ENCODE measurements around the gene GTSE1. TPM values are rescaled to one million over a fixed set of nuclear protein-coding genes. Genes with fewer than 3 reads are reported as not detected.

Gene GTSE1
- total RNA-seq, 3 donors from 2014 or later: 0.29 to 0.48 TPM; not detected in 1

DNA sequence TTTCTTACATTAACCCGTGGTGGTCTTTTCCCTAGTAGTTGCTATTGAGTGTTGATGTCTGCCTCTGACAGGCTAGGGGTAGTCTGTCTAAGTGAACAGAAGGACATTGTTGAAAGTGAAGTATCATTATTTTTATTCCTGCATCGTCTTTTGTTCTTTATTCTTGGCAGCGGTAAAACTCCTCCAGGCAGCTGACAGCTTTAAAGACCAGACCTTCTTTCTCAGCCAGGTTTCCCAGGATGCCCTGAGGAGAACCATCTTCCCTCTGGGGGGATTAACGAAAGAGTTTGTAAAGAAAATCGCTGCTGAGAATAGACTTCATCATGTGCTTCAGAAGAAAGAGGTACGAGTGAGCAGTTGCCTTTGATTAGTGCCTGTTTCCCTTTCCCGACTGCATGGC, 53.5 kb downstream of the GTSE1 start:
- H3K27ac ChIP-seq: no peak overlapping the region
- H3K27me3 ChIP-seq: no peaks in the 10 kb centered on the region
- H3K36me3 ChIP-seq: peaks cover 26% of the 10 kb centered on the region
- no peak overlapping the region for H3K4me3 ChIP-seq
- intact Hi-C loops (cut with DNase I; ENCODE audit: low total_unique reads): loop anchor here (10.0 kb wide), 1 partner anchor 185 kb away; the partner anchor contains the start of gene CELSR1
- TF ChIP-seq POLR2AphosphoS5 (IDR thresholded peaks at IDR 0.05) (no peak), POLR2A (IDR thresholded peaks at IDR 0.05) (no peak)
- TF ChIP-seq, protein P1, sequence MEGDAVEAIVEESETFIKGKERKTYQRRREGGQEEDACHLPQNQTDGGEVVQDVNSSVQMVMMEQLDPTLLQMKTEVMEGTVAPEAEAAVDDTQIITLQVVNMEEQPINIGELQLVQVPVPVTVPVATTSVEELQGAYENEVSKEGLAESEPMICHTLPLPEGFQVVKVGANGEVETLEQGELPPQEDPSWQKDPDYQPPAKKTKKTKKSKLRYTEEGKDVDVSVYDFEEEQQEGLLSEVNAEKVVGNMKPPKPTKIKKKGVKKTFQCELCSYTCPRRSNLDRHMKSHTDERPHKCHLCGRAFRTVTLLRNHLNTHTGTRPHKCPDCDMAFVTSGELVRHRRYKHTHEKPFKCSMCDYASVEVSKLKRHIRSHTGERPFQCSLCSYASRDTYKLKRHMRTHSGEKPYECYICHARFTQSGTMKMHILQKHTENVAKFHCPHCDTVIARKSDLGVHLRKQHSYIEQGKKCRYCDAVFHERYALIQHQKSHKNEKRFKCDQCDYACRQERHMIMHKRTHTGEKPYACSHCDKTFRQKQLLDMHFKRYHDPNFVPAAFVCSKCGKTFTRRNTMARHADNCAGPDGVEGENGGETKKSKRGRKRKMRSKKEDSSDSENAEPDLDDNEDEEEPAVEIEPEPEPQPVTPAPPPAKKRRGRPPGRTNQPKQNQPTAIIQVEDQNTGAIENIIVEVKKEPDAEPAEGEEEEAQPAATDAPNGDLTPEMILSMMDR (IDR thresholded peaks at IDR 0.05): no peak
- no peaks in the 10 kb centered on the region for H3K4me1 ChIP-seq
- DNase-seq (ENCODE audit: low spot score in 2 of 2): no peak
- no peaks in the 10 kb centered on the region for H3K9me3 ChIP-seq

DNA sequence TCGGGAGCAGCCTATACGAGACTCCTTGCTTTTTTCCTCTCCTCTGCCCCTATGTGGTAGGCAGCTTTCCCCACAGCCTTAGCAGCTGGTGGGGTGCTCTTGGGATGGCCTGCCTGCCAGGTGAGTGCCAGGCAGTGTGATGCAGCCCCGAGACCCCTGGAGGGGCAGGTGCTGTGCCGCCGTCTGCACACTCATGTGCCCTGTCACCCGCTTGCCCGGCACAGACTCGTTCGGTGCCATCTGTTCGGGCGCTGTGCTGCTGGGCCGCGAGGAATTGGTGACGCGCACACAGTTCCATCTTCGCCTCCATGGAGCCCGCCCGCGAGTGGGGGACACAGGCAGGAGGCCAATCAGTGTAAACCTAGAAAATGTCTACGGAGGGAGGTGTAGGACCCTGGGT, 54.0 kb downstream of the GTSE1 start:
- H3K36me3 ChIP-seq: peaks cover 26% of the 10 kb centered on the region
- no peak overlapping the region for H3K27ac ChIP-seq
- intact Hi-C loops (cut with DNase I; ENCODE audit: low total_unique reads): loop anchor here (10.0 kb wide), 1 partner anchor 184 kb away; the partner anchor contains the start of gene CELSR1

DNA sequence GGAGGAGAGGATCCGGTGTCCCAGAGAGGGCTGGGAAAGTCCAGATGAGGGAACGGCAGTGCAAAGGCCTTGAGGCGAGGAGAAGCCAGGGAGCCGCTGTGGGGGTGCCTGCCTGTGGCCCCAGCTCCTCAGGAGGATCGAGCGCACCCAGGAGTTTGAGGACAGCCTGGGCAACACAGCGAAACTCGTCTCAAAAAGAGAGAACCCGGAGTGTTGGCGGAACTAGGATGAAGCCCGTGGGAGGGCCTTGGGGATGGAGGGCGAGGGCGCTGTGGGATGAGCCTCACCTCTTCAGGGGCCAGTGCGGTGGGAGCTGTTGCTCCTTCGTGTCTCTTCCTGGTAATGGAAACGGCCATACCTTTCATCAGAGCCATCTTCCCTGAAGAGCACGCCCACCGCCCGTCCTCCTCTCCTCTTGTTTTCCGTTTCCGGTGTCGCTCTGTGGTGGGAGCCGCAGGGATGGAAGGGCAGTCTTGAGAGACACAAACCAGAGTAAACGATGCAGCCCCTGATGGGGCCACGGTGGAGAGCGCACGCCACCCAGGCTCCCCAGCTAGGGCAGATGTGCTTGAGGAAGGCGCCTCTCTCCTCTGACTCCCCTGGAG, 54.6 kb downstream of the GTSE1 start:
- H3K4me3 ChIP-seq: no peak overlapping the region
- no peaks in the 10 kb centered on the region for H3K4me1 ChIP-seq
- intact Hi-C loops (cut with DNase I; ENCODE audit: low total_unique reads): loop anchor here (10.0 kb wide), 1 partner anchor 184 kb away; the partner anchor contains the start of gene CELSR1
- no peak overlapping the region for H3K27ac ChIP-seq
- no peaks in the 10 kb centered on the region for H3K27me3 ChIP-seq
- H3K9me3 ChIP-seq: no peaks in the 10 kb centered on the region
- no peak for DNase-seq (ENCODE audit: low spot score in 2 of 2)
- TF ChIP-seq, protein P1 (IDR thresholded peaks at IDR 0.05): no peak
- TF ChIP-seq POLR2AphosphoS5 (IDR thresholded peaks at IDR 0.05) (no peak), POLR2A (IDR thresholded peaks at IDR 0.05) (no peak)
- peaks cover 26% of the 10 kb centered on the region for H3K36me3 ChIP-seq

More for the DNA sequence above, 54.0 kb downstream of the GTSE1 start:
- no peaks in the 10 kb centered on the region for H3K27me3 ChIP-seq
- no peak for DNase-seq (ENCODE audit: low spot score in 2 of 2)
- no peak for TF ChIP-seq POLR2AphosphoS5 (IDR thresholded peaks at IDR 0.05)
- TF ChIP-seq, protein P1 (IDR thresholded peaks at IDR 0.05): no peak
- TF ChIP-seq POLR2A (IDR thresholded peaks at IDR 0.05): no peak
- H3K4me1 ChIP-seq: no peaks in the 10 kb centered on the region
- no peak overlapping the region for H3K4me3 ChIP-seq
- no peaks in the 10 kb centered on the region for H3K9me3 ChIP-seq

DNA sequence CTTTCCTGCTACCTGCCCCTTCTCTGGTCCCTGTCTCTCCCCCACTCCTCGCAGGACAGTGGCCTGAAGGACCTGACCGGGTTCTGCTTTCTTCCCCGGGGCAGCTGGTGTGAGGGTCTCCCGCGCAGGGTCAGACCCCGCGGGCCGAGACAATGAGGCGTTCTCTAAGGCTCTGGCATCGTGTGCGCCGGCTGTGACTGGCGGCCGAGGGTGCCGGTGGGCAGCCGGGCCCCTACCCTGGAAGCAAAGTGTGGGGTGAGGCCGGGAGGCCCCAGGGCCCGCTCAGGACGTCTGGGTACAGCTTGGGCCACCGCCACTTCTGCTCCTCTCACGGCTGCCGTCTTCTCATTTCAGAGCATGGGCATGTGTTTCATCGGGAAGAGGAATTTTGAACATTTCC, 55.1 kb downstream of the GTSE1 start:
- DNase-seq (ENCODE audit: low spot score in 2 of 2): no peak
- no peak for TF ChIP-seq POLR2AphosphoS5 (IDR thresholded peaks at IDR 0.05)
- no peak for TF ChIP-seq POLR2A (IDR thresholded peaks at IDR 0.05)
- TF ChIP-seq, protein P1 (IDR thresholded peaks at IDR 0.05): no peak
- intact Hi-C loops (cut with DNase I; ENCODE audit: low total_unique reads): loop anchor here (10.0 kb wide), 1 partner anchor 183 kb away; the partner anchor contains the start of gene CELSR1
- Histone ChIP-seq H3K27ac (no peak overlapping the region), H3K9me3 (no peaks in the 10 kb centered on the region), H3K4me3 (no peak overlapping the region), H3K27me3 (no peaks in the 10 kb centered on the region), H3K36me3 (peaks cover 26% of the 10 kb centered on the region), H3K4me1 (no peaks in the 10 kb centered on the region)

DNA sequence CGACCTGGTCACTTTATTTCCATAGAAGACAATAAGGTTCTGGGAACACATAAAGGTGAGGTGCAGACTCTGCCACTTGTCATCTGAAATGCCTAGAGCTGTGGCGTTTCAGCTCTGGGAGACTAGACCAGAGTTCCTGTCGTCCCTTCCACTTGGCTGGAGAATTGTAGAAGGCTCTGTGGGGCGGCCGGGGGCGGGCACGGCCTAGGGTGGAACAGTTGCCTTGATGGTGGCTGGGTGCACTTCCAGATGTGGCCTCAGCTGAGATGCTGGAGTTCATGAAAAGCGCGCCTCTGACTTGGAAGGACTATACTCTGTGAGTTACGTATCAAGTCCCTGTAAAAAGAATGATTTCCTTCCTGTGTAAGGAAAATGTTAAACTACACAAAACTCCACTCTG, 55.6 kb downstream of the GTSE1 start:
- H3K36me3 ChIP-seq: peaks cover 26% of the 10 kb centered on the region
- no peaks in the 10 kb centered on the region for H3K27me3 ChIP-seq
- TF ChIP-seq POLR2AphosphoS5 (IDR thresholded peaks at IDR 0.05) (no peak), POLR2A (IDR thresholded peaks at IDR 0.05) (no peak)
- TF ChIP-seq, protein P1 (IDR thresholded peaks at IDR 0.05): no peak
- H3K4me3 ChIP-seq: no peak overlapping the region
- no peak for DNase-seq (ENCODE audit: low spot score in 2 of 2)
- no peaks in the 10 kb centered on the region for H3K9me3 ChIP-seq
- intact Hi-C loops (cut with DNase I; ENCODE audit: low total_unique reads): loop anchor here (10.0 kb wide), 1 partner anchor 183 kb away; the partner anchor contains the start of gene CELSR1
- no peaks in the 10 kb centered on the region for H3K4me1 ChIP-seq
- no peak overlapping the region for H3K27ac ChIP-seq
